A673 (cell line): ENCODE results near the gene ARHGAP18. TPM values are rescaled to one million over a fixed set of nuclear protein-coding genes. Genes with fewer than 3 reads are reported as not detected.

ENCODE experiments used
- BruUV-seq: library from RNA; stranded (reverse); fragments of 400-500 nt; replicated peaks from 2 replicates; lab custom pipeline; 2021; lab: Mats Ljungman, UMichigan
- CTCF ChIA-PET: fragments of 300-600 bp; sonication (Branson Sonifier 250); formaldehyde crosslinking; loops from one replicate; lab custom pipeline; 2022; ENCODE audit warnings: antibody characterized with exemption; lab: Charles Lee
- POLR2A ChIA-PET: fragments of 300-600 bp; sonication (Branson Sonifier 250); formaldehyde crosslinking; loops from one replicate; lab custom pipeline; 2022; ENCODE audit warnings: antibody characterized with exemption; ENCODE audit not compliant: low non-redundant PET; lab: Charles Lee
- DNase-seq: peaks from one replicate; pipeline ENCODE4 v3.0.0-alpha.2; 2015; ENCODE audit warnings: low spot score
- H3K27ac ChIP-seq: fragments of 200-600 bp; sonication (generic); 2 replicates; pipeline ENCODE4 v1.5.1; 2016; ENCODE audit warnings: mixed run types, low read depth, mild to moderate bottlenecking, mixed read lengths, antibody characterized with exemption, low read length; ENCODE audit not compliant: poor library complexity, severe bottlenecking
- H3K27me3 ChIP-seq: fragments of 200-600 bp; sonication (generic); replicated peaks from 2 replicates; pipeline ENCODE4 v1.6.1; 2017; ENCODE audit warnings: mixed run types, low read depth, mild to moderate bottlenecking, mixed read lengths, antibody characterized with exemption, low read length; ENCODE audit not compliant: insufficient read depth, poor library complexity
- H3K36me3 ChIP-seq: fragments of 200-600 bp; sonication (generic); 2 replicates; pipeline ENCODE4 v1.6.1; 2016; ENCODE audit warnings: mixed run types, mild to moderate bottlenecking, mixed read lengths, antibody characterized with exemption, low read length; ENCODE audit not compliant: insufficient read depth, poor library complexity, severe bottlenecking
- H3K4me1 ChIP-seq: fragments of 200-600 bp; sonication (generic); 2 replicates; pipeline ENCODE4 v1.6.1; 2017; ENCODE audit warnings: mixed run types, mild to moderate bottlenecking, mixed read lengths, antibody characterized with exemption, low read length; ENCODE audit not compliant: insufficient read depth, poor library complexity, severe bottlenecking
- H3K4me3 ChIP-seq: fragments of 200-600 bp; sonication (generic); 2 replicates; pipeline ENCODE4 v1.5.1; 2016; ENCODE audit warnings: low read depth, mixed run types, mild to moderate bottlenecking, mixed read lengths, low read length; ENCODE audit not compliant: poor library complexity, severe bottlenecking
- H3K9me3 ChIP-seq: fragments of 200-600 bp; sonication (generic); 2 replicates; pipeline ENCODE4 v1.6.1; 2016; ENCODE audit warnings: mixed run types, low read depth, mild to moderate bottlenecking, mixed read lengths, antibody characterized with exemption, low read length; ENCODE audit not compliant: poor library complexity, severe bottlenecking
- EZH2 ChIP-seq: fragments of 200-600 bp; sonication (generic); IDR thresholded peaks from 2 replicates; pipeline ENCODE4 v1.6.1; 2017; ENCODE audit warnings: borderline replicate concordance, low read depth, mild to moderate bottlenecking, mixed read lengths, antibody characterized with exemption, low read length; ENCODE audit not compliant: poor library complexity, severe bottlenecking
- intact Hi-C: fragments of 100-400 bp; cut with micrococcal nuclease; formaldehyde crosslinking; loops from one replicate; pipeline ENCODE4 v1.10.0; 2022; ENCODE audit not compliant: unreplicated experiment
- total RNA-seq: library from RNA; stranded (reverse); gene quantifications from 2 replicates; pipeline ENCODE4 v1.2.3, GENCODE V29; 2021
- TF ChIP-seq, protein P1 (sequence below): fragments of 300-800, 200-600 bp; sonication (generic); conservative IDR thresholded peaks from 2 replicates; pipeline ENCODE4 v1.5.1; 2017; ENCODE audit warnings: low read depth, mild to moderate bottlenecking, antibody characterized with exemption, low read length, moderate library complexity, mixed read lengths

Gene ARHGAP18
- total RNA-seq, 1 experiment from 2014 or later, result 14.2 TPM

DNA sequence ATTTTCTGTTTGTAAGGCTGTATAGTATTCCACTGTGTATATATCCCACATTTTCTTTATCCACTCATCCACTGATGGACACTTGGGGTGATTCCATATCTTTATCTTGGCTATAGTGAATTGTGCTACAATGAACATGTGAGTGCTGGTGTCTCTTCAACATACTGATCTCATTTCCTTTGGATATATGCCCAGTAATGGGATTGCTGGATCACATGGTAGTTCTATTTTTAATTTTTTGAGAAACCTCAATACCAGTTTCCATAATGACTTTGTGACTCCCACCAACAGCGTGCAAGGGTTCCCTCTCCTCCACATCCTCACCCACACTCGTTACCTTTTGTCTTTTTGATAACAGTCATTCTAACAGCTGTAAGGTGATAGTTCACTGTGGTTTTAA is 166.0 kb downstream of the ARHGAP18 start:
- Histone ChIP-seq H3K9me3 (no peaks in the 10 kb centered on the region), H3K4me3 (no peak overlapping the region), H3K27me3 (no peaks in the 10 kb centered on the region), H3K36me3 (no peaks in the 10 kb centered on the region), H3K27ac (no peak overlapping the region), H3K4me1 (no peaks in the 10 kb centered on the region)
- POLR2A ChIA-PET, result no interaction called here
- CTCF ChIA-PET, result no interaction called here
- intact Hi-C loops, result no loop called here
- TF ChIP-seq, protein P1, sequence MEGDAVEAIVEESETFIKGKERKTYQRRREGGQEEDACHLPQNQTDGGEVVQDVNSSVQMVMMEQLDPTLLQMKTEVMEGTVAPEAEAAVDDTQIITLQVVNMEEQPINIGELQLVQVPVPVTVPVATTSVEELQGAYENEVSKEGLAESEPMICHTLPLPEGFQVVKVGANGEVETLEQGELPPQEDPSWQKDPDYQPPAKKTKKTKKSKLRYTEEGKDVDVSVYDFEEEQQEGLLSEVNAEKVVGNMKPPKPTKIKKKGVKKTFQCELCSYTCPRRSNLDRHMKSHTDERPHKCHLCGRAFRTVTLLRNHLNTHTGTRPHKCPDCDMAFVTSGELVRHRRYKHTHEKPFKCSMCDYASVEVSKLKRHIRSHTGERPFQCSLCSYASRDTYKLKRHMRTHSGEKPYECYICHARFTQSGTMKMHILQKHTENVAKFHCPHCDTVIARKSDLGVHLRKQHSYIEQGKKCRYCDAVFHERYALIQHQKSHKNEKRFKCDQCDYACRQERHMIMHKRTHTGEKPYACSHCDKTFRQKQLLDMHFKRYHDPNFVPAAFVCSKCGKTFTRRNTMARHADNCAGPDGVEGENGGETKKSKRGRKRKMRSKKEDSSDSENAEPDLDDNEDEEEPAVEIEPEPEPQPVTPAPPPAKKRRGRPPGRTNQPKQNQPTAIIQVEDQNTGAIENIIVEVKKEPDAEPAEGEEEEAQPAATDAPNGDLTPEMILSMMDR, result no peak
- TF ChIP-seq EZH2, result no peak
- BruUV-seq, result no TSS peak
- peak; percentile 30 for DNase-seq

DNA sequence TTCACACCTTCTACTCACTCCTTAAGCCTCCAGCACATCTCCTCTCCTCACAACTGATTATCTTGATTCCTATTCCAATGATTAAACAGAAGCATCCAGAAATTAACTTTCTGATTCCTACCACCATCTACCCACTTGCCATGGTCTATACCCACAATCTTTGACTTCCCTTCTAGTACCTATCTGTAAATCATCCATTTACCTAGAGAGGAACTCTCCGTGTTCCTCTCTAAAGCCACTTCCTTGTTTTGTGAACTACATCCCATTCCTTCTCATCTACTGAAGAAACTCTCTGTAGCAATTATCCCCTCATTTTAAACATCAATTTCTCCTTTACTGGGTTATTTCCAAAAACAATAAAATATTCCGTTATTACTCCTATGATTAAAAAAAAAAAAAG is 167.3 kb downstream of the ARHGAP18 start:
- BruUV-seq, result no TSS peak
- no peak for DNase-seq
- intact Hi-C loops, result no loop called here
- no peak overlapping the region for H3K27ac ChIP-seq
- H3K27me3 ChIP-seq, result no peaks in the 10 kb centered on the region
- H3K4me3 ChIP-seq, result no peak overlapping the region
- no peaks in the 10 kb centered on the region for H3K4me1 ChIP-seq
- ChIA-PET CTCF (no interaction called here), POLR2A (no interaction called here)
- H3K9me3 ChIP-seq, result no peaks in the 10 kb centered on the region
- H3K36me3 ChIP-seq, result no peaks in the 10 kb centered on the region
- no peak for TF ChIP-seq EZH2
- TF ChIP-seq, protein P1, result no peak

DNA sequence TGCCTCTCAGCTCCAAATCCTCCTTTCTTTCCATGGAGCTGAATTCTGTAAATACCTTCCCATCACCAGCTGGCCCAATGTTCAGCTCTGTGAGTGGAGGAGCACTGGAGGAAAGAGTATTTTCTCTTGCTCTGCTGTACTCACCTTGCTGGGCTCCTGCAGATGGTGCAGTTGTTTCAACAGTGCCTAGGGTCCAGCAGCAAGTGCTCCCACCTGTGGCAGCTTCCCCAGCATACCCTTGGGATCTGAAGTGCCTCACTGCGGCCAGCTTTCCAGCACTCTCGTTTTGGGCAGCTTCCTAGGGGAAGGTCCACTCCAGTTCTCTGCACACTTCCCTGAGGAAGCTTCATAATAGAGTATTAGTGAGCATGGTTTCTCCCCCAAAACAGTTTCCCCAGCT is 170.9 kb downstream of the ARHGAP18 start:
- TF ChIP-seq EZH2, result no peak
- TF ChIP-seq, protein P1, result no peak
- Histone ChIP-seq H3K4me3 (no peak overlapping the region), H3K36me3 (no peaks in the 10 kb centered on the region), H3K27me3 (no peaks in the 10 kb centered on the region), H3K27ac (no peak overlapping the region), H3K9me3 (no peaks in the 10 kb centered on the region), H3K4me1 (peaks cover 4% of the 10 kb centered on the region)
- no TSS peak for BruUV-seq
- CTCF ChIA-PET, result no interaction called here
- intact Hi-C loops, result no loop called here
- DNase-seq, result no peak
- POLR2A ChIA-PET, result interaction anchor here (0.6 kb wide), 1 partner anchor 169 kb away, joined by 3 read pairs; no protein-coding TSS in a partner anchor
